ENCODE results near the gene MYO5A. TPM values are rescaled to one million over a fixed set of nuclear protein-coding genes. Genes with fewer than 3 reads are reported as not detected.

Gene MYO5A
- total and polyA plus RNA-seq, 9 of the 15 experiments (the other 6 are each of a cell fraction or from before 2014, with no cell fraction given): 0.03 to 0.82 (median 0.40) TPM

DNA sequence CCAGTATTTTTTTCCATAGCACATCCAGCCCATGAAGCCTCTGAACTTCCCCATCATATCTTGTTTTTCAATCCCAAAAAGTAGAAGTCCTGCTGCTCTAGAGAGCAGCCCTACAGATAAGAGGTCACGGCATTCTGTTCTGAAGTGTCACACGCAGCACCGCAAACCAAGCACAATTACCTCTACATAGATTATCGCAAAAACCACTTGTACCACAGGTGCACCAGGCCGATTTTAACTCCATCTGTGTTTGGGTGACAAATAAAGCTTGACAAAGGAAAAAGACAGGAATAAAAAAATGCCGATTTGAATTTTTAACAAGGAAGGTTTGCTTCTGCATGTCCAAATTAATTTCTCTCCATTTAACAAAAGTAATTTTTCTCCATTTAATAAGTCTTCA is 113.7 kb downstream of the MYO5A start:
- POLR2A ChIA-PET: no interaction called here
- no peak overlapping the region for H2AFZ ChIP-seq (ENCODE audit: low read depth, low read length)
- BruUV-seq (replicated peaks): no TSS peak
- H3K27ac ChIP-seq (ENCODE audit: extremely low read depth, low read depth, low read length): no peak overlapping the region
- DNase-seq (ENCODE audit: extremely low read depth in 1 of 4, low spot score in 3 of 4): no peak
- H3K4me1 ChIP-seq (replicated peaks in 1 of 2; ENCODE audit: control insufficient read depth in 2 of 2, insufficient read depth in 2 of 2, low read length in 2 of 2): no peaks in the 10 kb centered on the region
- H3K4me2 ChIP-seq (ENCODE audit: insufficient read depth, low read length): no peak overlapping the region
- no peaks in the 10 kb centered on the region for H3K27me3 ChIP-seq (ENCODE audit: control insufficient read depth in 2 of 2, insufficient read depth in 2 of 2, low read length in 2 of 2)
- no peaks in the 10 kb centered on the region for H3K79me2 ChIP-seq (ENCODE audit: control insufficient read depth, insufficient read depth, low read length)
- no peak overlapping the region for H3K4me3 ChIP-seq
- H3K9me1 ChIP-seq (ENCODE audit: control insufficient read depth, insufficient read depth, low read length): no peaks in the 10 kb centered on the region
- ATAC-seq: no peak
- H4K20me1 ChIP-seq (replicated peaks; ENCODE audit: control insufficient read depth, insufficient read depth, low read length): no peaks in the 10 kb centered on the region
- intact Hi-C loops (cut with micrococcal nuclease) (no loop called here), in situ Hi-C loops (cut with MboI) (no loop called here)
- H3K36me3 ChIP-seq (ENCODE audit: control insufficient read depth, insufficient read depth, low read length): no peaks in the 10 kb centered on the region
- TF ChIP-seq SMARCC2 (IDR thresholded peaks at IDR 0.05; ENCODE audit: low read depth) (no peak), CBFA2T3 (IDR thresholded peaks at IDR 0.05) (peak; percentile 49), NR2C2 (CRISPR knock-in tag; IDR thresholded peaks at IDR 0.05) (no peak), NR2C2 (tag; IDR thresholded peaks at IDR 0.05) (0 out of 2 replicates have a peak, but pooled peaks have one; percentile 14), ZBTB40 (IDR thresholded peaks at IDR 0.05) (peak; percentile 68), ZBTB40 (CRISPR knock-in tag; IDR thresholded peaks at IDR 0.05) (no peak), TEAD4 (IDR thresholded peaks at IDR 0.05; ENCODE audit: low read length) (peak; percentile 63), TEAD4 (CRISPR knock-in tag; IDR thresholded peaks at IDR 0.05; ENCODE audit: borderline replicate concordance) (no peak), ZFPM2 (CRISPR knock-in tag; IDR thresholded peaks at IDR 0.05) (no peak), CXXC5 (CRISPR knock-in tag; IDR thresholded peaks at IDR 0.05) (peak; percentile 51; the same call in 1 of the 2 replicates), SOX6 (IDR thresholded peaks at IDR 0.05) (0 out of 2 replicates have a peak, but pooled peaks have one; percentile 28), CBFA2T2 (conservative IDR thresholded peaks at IDR 0.05) (peak; percentile 30; the same call in 1 of the 2 replicates), TCF3 (CRISPR knock-in tag; IDR thresholded peaks at IDR 0.05) (peak; percentile 48), ZBTB12 (CRISPR knock-in tag; IDR thresholded peaks at IDR 0.05) (no peak), NR2C1 (IDR thresholded peaks at IDR 0.05) (no peak), NR2C1 (tag; IDR thresholded peaks at IDR 0.05) (peak; percentile 50; the same call in 1 of the 2 replicates)
- under 1% methylated on average over 6 of the region's 6 CpGs for WGBS (ENCODE audit: insufficient coverage, low coverage, missing lambda C conversion rate)
- CTCF ChIA-PET (ENCODE audit: low intra/inter-chr PET ratio): no interaction called here
- no peaks in the 10 kb centered on the region for H3K9me3 ChIP-seq (replicated peaks; ENCODE audit: control insufficient read depth, insufficient read depth, low read depth, low read length)
- FAIRE-seq: no peak
- no peak overlapping the region for H3K9ac ChIP-seq (ENCODE audit: insufficient read depth in 1 of 2, low read depth in 2 of 2, low read length in 2 of 2)

Measured in K562 (cell line).